Muscle layer of duodenum (tissue), 2 donors: ENCODE data around the gene GRIN1.
"Not testable (repeated sequence)": the region's sequence is repeated elsewhere in the genome, so short reads cannot be mapped to it uniquely, and the experiment has no call there.

Experiments
- H3K27ac ChIP-seq: one replicate; pipeline ENCODE4 v1.7.0; 2013; ENCODE audit warnings: mild to moderate bottlenecking, low read length
- H3K27me3 ChIP-seq: one replicate; pipeline ENCODE4 v1.7.0; 2013; ENCODE audit warnings: low read depth, mild to moderate bottlenecking, control low read depth, low read length
- H3K36me3 ChIP-seq, 2 donors: one replicate each; pipeline ENCODE4 v1.7.0; 2013; ENCODE audit warnings: low read length in 2 of 2, control low read depth in 1 of 2, mild to moderate bottlenecking in 1 of 2; ENCODE audit not compliant: insufficient read depth in 2 of 2, control insufficient read depth in 1 of 2
- H3K4me1 ChIP-seq, 2 donors: one replicate each; pipeline ENCODE4 v1.7.0; 2013; ENCODE audit warnings: low read length in 2 of 2, mild to moderate bottlenecking in 2 of 2, control low read depth in 1 of 2, moderate library complexity in 1 of 2; ENCODE audit not compliant: insufficient read depth in 2 of 2, control insufficient read depth in 1 of 2
- H3K4me3 ChIP-seq, 2 donors: one replicate each; pipeline ENCODE4 v1.7.0; 2013; ENCODE audit warnings: low read length in 2 of 2, low read depth in 1 of 2, mild to moderate bottlenecking in 1 of 2
- H3K9me3 ChIP-seq, 2 donors: one replicate each; pipeline ENCODE4 v1.7.0; 2013; ENCODE audit warnings: low read length in 2 of 2, control low read depth in 1 of 2, mild to moderate bottlenecking in 1 of 2; ENCODE audit not compliant: control insufficient read depth in 1 of 2
- donor health status: healthy.

The GRIN1 gene

DNA sequence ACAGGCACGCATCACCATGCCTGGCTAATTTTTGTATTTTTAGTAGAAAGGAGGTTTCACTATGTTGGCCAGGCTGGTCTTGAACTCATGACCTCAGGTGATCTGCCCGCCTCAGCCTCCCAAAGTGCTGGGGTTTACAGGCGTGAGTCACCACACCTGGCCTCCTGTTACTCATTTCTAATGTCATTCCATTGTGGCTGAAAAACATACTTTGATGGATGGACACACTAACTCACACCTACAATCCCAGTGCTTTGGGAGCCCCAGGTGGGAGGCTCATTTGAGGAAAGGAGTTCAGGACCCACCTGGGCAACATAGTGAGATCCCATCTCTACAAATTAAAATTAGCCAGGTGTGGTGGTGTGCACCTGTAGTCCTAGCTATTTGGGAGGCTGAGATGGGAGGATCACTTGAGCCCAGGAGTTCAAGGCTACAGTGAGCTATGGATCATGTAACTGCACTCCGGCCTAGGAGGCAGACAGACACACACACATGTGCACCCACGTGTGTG is 14.9 kb upstream of the GRIN1 start:
- not testable (repeated sequence) for H3K36me3 ChIP-seq

DNA sequence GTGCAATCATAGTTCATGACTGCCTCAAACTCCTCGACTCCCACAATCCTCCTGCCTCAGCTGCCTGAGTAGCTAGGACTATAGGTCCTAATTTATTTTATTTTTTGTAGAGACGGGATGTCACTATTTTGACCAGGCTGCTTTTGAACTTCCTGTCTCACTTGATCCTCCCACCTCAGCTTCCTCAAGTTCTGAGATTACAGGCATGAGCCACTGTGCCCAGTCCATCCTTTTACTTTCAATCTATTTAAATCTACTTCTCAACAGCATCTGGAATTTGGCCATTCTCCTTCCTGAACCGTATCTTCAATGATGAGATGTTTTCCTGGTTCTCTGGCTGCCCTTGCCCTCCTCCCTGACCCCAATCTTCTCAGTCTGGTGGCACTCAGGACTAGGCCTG is 12.2 kb upstream of the GRIN1 start:
- Histone ChIP-seq H3K4me3 (no peak overlapping the region), H3K4me1 (peaks cover 10 to 30% of the 10 kb centered on the region in 2 donors), H3K36me3 (no peaks in the 10 kb centered on the region), H3K27me3 (no peaks in the 10 kb centered on the region), H3K27ac (no peak overlapping the region), H3K9me3 (no peaks in the 10 kb centered on the region)

More for the DNA sequence above, 14.9 kb upstream of the GRIN1 start:
- not testable (repeated sequence) for H3K9me3 ChIP-seq, H3K27me3 ChIP-seq, H3K27ac ChIP-seq, H3K4me3 ChIP-seq
- peaks cover 10 to 22% of the 10 kb centered on the region in 2 donors for H3K4me1 ChIP-seq

DNA sequence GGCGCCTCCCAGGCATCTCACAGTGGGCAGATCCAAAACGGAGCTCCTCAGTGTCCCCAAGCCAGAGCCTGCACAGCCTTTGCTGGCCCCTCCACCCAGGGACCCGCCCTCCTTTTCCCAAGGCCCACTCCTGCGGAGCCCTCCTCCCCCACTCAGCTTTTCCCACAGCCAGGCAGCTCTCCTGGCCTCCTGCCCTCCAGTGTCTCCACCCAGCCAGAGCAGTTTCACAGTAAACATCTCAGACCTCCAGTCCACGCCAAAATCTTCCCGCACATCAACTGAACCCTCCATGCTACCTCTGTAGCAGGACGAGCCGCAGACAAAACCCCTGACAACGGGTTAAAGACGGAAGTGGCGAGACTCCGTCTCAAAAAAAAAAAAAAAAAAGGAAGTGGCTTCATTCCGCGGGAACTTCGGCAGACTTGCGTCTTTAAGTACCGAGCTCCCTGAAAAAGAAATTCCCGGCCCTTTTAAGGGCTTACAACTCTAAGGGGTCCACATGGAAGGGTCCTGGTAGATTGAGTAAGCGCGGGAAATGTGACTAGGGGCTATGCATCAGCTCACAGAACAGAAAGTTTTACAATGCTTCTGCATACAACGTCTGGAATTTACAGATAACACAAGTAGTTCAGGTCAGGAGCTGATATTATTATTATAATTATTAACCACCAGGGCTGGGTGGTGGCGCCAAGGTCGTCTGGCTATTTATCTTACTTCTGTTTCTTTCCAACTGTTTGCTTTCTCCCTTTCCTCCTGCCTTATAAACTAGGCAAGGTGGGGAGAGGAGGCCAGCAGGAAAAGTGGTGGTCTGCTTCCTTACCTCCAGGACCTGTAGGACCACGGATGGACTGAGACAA is 11.4 kb upstream of the GRIN1 start:
- no peaks in the 10 kb centered on the region for H3K9me3 ChIP-seq
- H3K27ac ChIP-seq: no peak overlapping the region
- H3K27me3 ChIP-seq: no peaks in the 10 kb centered on the region
- H3K4me1 ChIP-seq: peaks cover 10 to 30% of the 10 kb centered on the region in 2 donors
- H3K4me3 ChIP-seq: peak overlapping the region in 1 of 2 donors; percentile 44
- no peaks in the 10 kb centered on the region for H3K36me3 ChIP-seq

DNA sequence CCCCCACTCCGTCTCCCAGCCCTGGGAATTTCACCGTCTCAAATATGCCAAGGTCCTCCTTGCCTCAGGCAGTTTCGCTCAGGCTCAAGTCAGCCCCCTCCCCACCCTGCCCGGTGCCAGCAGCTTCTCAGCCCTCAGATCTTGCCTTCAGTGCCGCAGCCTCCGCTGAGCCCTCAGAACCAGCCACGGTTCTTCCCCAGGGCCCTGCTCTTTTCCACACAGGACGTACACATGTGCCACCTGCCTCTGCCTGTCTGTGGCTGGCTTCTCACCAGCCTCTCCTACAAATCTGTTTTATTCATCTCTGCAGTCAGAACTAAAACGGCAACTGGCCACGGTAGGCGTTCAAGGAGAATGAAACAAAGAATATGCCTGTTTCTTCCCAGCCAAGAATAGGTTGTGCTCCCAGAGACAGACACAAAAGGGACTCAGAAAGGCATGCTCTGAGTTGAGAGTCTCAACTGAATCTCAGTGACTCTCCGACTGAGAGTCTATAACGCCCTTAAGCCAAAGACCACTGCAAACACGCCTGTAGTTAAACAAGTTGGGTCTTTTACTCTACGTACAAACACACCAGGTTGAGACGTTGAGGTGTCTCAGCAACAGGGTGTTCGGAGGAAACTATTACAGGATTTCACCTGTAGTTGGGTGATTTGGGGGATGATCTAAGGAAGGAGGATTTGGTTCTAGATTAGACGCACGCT is 10.6 kb upstream of the GRIN1 start:
- Histone ChIP-seq H3K9me3 (no peaks in the 10 kb centered on the region), H3K36me3 (no peaks in the 10 kb centered on the region), H3K27me3 (no peaks in the 10 kb centered on the region), H3K4me1 (peaks cover 10 to 30% of the 10 kb centered on the region in 2 donors), H3K4me3 (peak overlapping the region; percentile 62 to 86), H3K27ac (peak overlapping the region; percentile 17)

DNA sequence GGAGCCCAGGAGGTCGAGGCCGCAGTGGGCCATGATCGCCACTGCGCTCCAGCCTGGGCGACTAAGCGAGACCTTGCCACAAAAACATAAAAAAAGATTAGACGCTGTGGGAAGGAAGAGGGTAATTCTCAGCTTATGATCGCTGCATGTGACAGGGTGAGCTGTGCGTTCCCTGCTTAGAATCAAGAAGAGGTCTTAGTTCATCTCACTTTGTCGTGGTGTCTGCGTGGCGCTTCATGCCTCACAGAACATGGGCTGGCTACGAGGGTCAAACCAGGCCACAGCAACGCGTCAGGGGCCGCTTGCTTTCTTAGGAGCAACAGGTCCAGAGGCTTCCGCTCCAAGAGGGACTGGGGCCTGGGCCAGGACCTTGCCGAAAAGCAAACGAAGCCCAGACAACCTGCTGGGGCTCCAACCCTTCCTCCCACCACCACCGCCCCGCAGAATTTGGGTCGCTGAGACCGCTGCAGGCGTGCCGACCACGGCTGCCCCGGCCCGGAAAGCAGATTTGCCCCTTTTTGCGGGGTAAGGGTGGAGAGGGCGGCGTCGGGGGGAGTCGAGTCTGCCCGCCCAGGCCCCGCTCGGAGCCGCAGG is 10.0 kb upstream of the GRIN1 start:
- H3K27me3 ChIP-seq: no peaks in the 10 kb centered on the region
- H3K9me3 ChIP-seq: no peaks in the 10 kb centered on the region
- peak overlapping the region; percentile 17 for H3K27ac ChIP-seq
- H3K36me3 ChIP-seq: no peaks in the 10 kb centered on the region
- H3K4me1 ChIP-seq: peaks cover 10 to 30% of the 10 kb centered on the region in 2 donors
- H3K4me3 ChIP-seq: peak overlapping the region; percentile 62 to 86

DNA sequence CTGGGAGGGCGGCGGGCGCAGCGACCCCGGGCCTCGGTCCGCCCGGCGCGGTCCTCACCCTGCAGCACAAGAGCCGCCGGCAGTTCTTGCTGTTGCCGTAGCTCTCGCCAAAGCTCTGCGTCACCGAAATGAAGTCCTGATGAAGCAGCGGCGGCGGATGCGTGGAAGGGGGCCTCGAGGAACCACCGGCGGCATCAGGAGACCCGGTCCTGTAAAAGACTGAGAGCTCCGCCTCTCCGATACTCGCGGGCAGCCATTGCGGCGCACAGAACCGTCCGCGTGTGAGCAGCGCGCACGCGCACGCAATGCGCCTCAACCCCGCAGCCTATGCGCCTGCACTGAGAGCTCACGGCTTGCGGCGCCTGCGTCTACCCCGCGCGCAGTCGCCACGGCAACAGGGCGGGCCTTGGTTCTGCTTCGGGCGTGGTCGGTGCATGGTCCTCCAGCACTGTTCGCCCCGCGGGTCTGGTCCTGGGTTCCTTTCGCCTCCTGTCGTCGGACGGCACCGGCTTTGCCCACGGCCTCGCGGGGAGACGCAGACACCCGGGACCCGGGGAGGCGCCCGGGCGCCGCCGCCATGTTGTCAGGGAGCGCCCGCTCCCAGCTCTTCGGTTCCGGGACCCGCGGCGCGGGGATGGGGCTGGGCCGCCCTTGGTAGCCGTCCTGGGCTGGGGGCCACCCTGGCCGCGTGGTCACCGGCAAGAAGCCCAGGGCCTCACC is 9.3 kb upstream of the GRIN1 start:
- Histone ChIP-seq H3K4me1 (peaks cover 10 to 30% of the 10 kb centered on the region in 2 donors), H3K4me3 (peak overlapping the region; percentile 62 to 86), H3K36me3 (no peaks in the 10 kb centered on the region), H3K9me3 (no peaks in the 10 kb centered on the region), H3K27me3 (no peaks in the 10 kb centered on the region), H3K27ac (no peak overlapping the region)

DNA sequence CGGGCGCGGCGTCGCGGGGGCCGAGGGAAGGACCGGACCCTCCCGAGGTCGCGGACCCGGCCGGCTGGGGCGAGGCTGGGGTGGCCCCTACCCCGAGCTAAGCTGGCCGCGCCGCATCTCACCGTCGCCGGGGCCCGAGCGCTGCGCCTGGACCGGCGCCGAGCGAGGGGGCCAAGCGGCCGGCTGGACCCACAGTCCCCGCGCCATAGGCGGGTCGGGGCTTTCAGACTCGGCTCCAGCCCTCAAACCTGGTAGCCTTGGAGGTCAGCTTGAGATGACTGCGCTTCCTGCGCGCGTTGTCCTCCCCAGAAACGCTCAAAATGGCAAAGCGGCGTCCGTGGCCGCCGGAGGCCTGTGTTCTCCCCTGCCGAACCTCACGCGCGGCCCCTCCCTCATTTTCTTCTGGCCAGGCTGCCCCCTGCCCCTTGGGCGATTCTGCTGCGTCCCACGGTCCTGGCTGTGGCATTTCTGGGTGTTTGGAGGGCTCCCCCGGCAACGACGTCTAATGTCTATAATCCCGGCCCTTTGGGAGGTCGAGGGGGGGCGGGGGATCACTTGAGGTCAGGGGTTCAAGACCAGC is 8.7 kb upstream of the GRIN1 start:
- Histone ChIP-seq H3K4me1 (peaks cover 10 to 30% of the 10 kb centered on the region in 2 donors), H3K36me3 (no peaks in the 10 kb centered on the region), H3K27ac (no peak overlapping the region), H3K4me3 (peak overlapping the region; percentile 62 to 86), H3K9me3 (no peaks in the 10 kb centered on the region), H3K27me3 (no peaks in the 10 kb centered on the region)

DNA sequence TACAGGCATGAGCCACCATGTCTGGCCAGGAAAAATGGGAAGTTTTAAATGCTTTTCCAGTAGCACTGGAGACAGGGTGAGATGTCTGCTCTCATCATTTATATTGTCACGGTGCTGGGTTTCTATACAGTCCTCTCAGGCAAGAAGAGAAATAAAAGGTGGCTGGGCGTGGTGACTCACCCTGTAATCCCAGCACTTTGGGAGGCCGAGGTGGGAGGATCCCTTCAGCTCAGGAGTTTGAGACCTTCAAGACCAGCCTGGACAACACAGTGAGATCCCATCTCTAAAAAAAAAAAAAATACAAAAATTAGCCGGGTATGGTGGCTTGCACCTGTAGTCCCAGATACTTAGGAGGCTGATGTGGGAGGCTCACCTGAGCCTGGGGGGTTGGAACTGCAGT is 4.8 kb upstream of the GRIN1 start:
- peaks cover 21% of the 10 kb centered on the region for H3K27me3 ChIP-seq

DNA sequence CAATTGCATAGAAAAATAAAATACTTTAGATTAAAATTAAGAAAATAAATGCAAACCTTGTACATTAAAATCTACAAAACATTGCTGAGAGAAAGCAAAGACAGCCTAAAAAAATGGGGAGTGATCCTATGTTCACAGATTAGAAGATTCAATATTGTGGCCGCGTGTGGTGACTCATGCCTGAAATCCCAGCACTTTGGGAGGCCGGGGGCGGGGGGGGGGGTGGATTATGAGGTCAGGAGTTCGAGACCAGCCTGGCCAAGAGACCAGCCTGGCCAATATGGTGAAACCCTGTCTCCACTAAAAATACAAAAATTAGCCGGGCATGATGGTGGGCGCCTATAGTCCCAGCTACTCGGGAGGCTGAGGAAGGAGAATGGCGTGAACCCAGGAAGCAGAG is 3.8 kb upstream of the GRIN1 start:
- H3K4me3 ChIP-seq, H3K27ac ChIP-seq, H3K36me3 ChIP-seq, H3K9me3 ChIP-seq, H3K4me1 ChIP-seq: not testable (repeated sequence)
- peaks cover 29% of the 10 kb centered on the region for H3K27me3 ChIP-seq

More for the DNA sequence above, 4.8 kb upstream of the GRIN1 start:
- Histone ChIP-seq H3K27ac (no peak overlapping the region), H3K4me3 (no peak overlapping the region), H3K9me3 (no peaks in the 10 kb centered on the region), H3K4me1 (peaks cover 0 to 11% of the 10 kb centered on the region in 2 donors), H3K36me3 (no peaks in the 10 kb centered on the region)

DNA sequence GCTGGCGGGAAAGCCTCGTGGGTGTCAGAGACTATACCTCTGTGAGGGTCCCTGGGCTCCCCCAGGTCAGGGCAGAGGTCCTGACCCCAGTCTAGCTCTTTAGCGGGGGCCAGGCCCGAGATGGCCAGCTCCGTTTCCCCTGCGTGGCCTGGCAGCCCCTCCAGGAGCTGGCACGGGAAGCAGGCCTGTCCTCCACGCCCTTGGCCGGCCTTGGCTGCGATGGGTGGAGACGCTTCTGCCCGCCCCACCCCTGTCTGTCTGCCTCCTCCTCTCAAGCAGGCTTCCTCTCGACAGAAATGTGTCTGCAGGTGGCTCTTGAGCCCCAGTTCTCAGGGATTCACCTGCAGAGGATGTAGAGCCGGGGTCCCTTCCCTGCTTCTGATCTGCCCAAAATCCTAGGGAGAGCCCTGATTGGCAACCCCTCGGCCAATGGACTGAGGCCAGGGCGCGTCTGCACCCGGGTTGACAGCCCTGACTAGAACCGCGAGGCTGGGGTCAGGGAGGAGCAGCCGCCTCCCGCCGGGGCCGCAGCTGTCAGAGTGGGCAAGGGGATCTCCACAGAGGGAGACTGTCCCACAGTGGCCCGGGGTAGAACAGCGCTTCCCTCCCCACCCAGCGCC is 2.6 kb upstream of the GRIN1 start:
- Histone ChIP-seq H3K9me3 (no peaks in the 10 kb centered on the region), H3K4me3 (no peak overlapping the region), H3K4me1 (peaks cover 0 to 5% of the 10 kb centered on the region in 2 donors), H3K27ac (no peak overlapping the region), H3K27me3 (peaks cover 41% of the 10 kb centered on the region), H3K36me3 (no peaks in the 10 kb centered on the region)
